ENCODE results near the gene PATZ1. TPM values are rescaled to one million over a fixed set of nuclear protein-coding genes. Genes with fewer than 3 reads are reported as not detected.

The PATZ1 gene, protein sequence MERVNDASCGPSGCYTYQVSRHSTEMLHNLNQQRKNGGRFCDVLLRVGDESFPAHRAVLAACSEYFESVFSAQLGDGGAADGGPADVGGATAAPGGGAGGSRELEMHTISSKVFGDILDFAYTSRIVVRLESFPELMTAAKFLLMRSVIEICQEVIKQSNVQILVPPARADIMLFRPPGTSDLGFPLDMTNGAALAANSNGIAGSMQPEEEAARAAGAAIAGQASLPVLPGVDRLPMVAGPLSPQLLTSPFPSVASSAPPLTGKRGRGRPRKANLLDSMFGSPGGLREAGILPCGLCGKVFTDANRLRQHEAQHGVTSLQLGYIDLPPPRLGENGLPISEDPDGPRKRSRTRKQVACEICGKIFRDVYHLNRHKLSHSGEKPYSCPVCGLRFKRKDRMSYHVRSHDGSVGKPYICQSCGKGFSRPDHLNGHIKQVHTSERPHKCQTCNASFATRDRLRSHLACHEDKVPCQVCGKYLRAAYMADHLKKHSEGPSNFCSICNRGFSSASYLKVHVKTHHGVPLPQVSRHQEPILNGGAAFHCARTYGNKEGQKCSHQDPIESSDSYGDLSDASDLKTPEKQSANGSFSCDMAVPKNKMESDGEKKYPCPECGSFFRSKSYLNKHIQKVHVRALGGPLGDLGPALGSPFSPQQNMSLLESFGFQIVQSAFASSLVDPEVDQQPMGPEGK
- 11.5 and 15.7 TPM in 2 replicates for total RNA-seq

DNA sequence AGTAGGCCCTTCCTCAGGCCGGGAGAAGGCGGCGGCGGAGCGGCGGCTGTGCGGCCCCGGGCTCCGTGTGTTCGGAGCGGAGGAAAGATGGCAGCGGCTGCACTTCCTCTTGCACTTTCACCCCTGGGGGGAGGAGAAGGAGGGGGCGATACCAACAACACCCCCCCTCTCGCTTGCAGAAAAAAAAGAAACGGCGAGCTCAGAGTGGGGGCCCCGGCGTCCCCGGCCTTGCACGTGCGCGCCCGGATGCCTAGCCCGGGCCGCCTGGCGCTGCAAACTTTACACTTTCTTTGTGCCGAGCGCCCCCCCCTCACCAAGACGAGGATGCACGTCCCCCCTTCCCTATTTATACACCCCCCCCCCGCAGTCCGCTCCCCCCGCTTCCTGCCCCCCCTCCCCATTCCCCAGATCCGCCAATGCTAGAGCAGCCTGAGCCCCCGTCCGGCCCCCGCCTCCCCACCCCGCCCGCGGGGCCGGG lies at the start of gene PATZ1:
TSS of gene PATZ1 (minus strand) at position 92 of the 478 bp plus-strand sequence. CDS start 744 bp downstream, outside the sequence.

DNA sequence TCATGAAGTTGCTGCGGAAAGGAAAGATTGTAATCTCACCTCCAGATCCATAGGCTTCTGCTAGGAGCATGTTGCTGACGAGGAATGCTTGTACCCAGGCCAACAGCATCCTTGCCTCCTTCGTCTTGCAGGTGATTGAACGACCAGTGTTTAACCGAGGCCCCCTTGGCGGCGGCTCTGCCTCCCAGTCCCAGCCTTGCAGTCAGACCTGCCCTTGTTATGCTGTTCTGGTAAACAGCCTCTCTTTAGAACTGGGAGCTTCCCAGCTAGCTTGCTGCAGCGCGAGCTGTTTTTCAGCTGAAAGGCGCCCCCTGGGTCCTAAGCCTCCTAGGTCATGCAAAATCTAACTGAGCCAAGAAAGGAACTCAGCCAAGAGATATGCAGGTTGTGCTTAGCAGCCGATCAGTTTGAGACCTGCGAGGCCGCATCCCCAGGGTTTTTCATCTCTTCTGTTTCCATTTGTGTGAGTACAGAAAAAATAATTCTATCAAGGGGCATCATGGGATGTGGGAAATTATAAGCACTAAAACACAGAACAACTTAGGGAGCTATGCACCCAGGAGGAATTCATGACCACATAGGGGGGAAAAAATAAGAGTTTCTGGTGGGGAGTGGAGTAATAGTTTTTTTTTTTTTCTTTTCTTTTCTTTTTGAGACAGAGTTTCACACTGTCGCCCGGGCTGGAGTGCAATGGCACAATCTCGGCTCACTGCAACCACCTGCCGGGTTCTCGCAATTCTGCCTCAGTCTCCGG lies 53.7 kb downstream of the PATZ1 start, which contains the start of gene PIK3IP1:
TSS of gene PIK3IP1 (minus strand) at position 253 of the 754 bp plus-strand sequence. CDS start at position 109, 144 bp downstream.

Other genes starting within 250 kb of the PATZ1 start
- gene SELENOM, start 238.8 kb downstream of the PATZ1 start, total RNA-seq, result 577 and 641 TPM in 2 replicates
- not detected in 2 replicates for gene INPP5J, start 223.4 kb downstream of the PATZ1 start, total RNA-seq
- not detected in 2 replicates for gene PLA2G3, start 205.8 kb downstream of the PATZ1 start, total RNA-seq
- 24.1 and 24.5 TPM in 2 replicates for gene RNF185, start 186.2 kb downstream of the PATZ1 start, total RNA-seq
- 7.8 and 11.0 TPM in 2 replicates for gene LIMK2, start 134.0 kb downstream of the PATZ1 start, total RNA-seq
- gene PIK3IP1, start 53.9 kb downstream of the PATZ1 start, total RNA-seq, result 19.9 and 20.3 TPM in 2 replicates
- gene DRG1, start 53.3 kb upstream of the PATZ1 start, total RNA-seq, result 43.3 and 65.2 TPM in 2 replicates
- 5.9 and 9.5 TPM in 2 replicates for gene EIF4ENIF1, start 143.5 kb upstream of the PATZ1 start, total RNA-seq
- gene SFI1, start 150.2 kb upstream of the PATZ1 start, total RNA-seq, result 4.2 and 5.7 TPM in 2 replicates